Stimulated activated CD8-positive, alpha-beta memory T cell treated with anti-CD3 and anti-CD28 coated beads, Interleukin-4, amount 100 ng/mL, for 4 hours (primary cell): ENCODE measurements around the gene TCEA3.

ENCODE experiments used
- DNase-seq, 2 donors: peaks; one replicate each; pipeline ENCODE4 v3.0.0-alpha.2; 2020; ENCODE audit warnings: low read depth in 2 of 2, low spot score in 1 of 2

TCEA3 gene

DNA sequence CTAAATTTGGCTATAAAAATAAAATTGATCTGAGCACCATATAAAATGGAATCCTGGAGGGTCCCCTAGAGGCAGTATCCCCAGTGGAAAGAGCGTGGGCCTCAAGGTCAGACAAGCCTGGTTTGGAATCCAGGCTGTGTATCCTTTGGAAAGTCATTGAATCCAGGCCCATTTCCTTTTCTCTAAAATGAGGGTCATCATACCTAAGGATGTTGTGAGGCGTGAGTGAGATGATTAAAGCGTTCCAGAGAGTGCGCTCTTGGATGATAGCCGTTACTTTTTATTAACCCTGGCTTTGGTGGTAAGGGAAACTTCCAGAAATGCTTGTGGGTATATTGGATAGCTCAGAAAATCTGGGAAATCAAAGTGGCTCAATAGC, 54.2 kb downstream of the TCEA3 start:
- DNase-seq = no peak

DNA sequence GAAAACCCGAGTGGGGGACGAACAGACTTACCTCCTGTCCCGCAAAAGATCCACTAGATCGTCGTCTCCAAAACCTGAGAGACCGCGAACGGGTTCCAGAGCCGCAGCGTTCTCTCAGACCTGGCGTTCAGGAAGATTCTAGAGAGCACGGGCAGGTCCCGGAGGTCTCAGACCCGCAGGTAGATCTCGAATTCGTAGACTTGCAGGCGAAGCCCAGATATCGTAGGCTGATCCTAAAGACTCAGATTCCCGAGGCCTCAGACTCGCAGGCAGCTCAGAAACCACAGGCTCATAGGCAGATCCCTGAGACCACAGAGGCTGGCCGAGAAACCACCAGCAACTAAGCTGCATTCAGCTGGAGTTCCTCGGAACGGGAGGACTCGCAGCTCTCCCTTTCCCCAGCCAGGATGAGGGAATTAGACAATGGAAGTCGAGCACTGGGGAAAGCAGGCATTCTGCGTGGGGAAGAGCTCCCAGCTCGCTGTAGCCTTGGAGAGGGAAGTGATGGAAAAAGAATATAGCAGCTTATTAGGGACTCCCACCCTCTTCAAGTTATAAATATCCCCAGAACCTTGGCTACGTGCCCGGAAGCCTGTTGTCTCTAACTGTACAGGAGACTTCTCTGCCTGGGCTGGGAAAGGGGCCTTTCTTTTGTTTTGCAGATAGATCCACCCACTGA, 55.1 kb downstream of the TCEA3 start, which contains the start of gene ZNF436:
Gene ZNF436, minus strand, starts transcription at position 502 of the 679 bp plus-strand sequence. CDS start 1,831 bp downstream, outside the sequence.
- no peak for DNase-seq

DNA sequence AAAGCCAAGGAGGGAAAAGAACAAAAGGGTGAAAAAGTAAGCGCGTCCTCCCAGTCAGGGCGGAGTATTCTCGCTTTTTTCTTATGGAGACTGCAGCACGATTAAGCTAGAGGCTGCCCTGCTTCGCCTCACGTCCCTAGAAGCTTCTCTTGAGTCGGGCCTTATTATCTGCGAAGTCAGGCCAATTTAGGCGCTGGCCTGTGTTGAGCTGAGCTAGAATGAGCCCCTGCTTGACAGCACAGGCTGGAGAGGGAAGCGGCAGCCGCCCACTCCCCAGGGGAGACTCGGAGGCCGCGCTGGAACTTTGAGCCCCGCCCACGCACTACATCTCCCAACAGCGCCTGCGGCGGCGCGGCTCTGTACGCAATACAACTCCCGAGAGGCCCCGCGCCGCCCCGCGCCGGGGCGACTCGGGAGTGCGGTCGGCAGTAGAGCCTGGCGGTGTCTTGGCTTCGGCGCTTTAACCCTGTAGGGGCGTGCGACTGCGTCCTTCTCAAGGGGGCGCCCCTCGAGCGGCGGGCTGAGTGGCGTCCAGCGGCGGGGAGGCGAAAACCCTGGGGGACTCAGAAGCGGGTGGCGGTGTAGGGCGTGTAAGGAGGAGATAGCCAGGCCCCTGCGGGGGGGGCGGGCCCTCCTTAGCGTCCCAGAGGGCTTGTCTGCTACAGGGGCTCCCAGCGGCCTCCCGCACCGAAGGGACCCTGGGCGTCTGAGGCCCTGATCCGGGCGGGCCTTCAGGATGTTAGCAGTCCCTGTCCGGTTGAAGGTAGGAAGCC, 55.8 kb downstream of the TCEA3 start:
- peak; percentile 69 to 75 for DNase-seq

DNA sequence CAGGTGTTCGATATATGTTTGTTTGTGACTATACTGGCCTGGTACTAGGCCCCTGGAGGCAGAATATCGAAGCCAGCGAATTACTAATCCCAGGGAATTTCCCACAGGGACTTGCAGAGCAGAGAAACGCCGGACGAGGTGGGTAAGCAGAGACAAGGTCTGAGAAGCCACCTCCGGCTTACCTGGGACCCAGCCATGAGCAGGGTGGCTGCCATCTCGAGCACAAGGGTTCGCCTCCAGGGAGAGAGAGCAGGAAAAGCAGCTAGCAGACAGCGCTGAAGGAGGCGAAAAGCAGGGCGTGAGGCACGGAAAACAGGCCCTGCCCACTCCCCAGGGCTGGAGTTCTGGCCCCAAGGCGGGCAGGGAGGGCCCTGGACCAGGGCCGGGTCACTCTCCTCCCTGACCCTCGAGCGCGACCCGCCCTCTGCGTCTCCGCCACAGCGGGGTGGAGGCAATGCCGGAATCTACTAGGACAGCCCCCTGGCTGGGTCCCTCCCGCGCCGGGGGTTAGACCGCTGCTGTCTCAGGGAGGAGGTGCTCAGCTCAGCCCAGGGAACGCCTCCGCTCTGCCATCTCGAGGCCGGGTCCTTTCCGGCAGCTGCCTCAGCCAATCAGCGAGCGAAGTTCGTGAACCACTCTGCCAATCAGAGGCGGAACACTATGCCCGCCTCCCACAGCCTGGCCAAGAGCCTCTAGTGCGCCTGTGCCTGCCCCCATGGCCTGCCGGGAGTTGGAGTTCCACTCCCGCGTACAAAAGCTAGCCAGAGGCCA, 56.6 kb downstream of the TCEA3 start:
- DNase-seq = peak; percentile 91 to 98

DNA sequence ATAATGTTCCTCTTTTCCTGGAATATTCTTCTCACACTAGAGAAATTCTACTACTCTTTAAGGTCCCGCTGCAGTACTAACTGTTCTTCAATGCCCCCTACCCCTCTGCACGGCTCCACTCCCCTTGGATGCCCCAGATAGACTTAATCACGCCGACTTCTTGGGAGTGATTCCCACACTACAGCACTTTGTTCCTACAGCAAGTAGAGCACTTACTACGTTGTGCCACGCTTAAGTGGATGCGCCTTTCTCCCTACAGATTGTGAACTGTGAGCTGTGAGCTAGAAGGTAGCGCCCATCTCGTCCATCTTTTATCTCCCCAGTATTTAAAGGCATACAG, 57.1 kb downstream of the TCEA3 start:
- no peak for DNase-seq

DNA sequence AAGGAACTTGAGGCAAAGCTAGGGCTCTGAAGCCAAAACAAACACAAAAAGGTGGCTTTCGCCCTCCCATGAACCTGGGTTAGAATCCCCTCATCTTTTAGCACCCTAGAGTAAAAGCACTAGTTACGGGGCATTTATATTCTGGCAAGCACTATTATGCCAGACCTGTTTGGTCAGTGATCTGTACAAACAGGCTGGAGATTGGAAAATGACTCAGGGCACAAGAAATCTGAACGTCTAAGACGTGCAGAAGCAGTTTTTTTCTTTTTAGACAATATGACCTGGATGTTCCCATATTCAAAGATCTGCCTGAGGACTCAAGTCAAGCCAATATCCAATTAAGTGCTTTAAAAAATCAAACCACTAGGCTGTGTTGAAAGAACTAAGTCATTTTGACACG, 58.0 kb downstream of the TCEA3 start:
- DNase-seq = no peak

DNA sequence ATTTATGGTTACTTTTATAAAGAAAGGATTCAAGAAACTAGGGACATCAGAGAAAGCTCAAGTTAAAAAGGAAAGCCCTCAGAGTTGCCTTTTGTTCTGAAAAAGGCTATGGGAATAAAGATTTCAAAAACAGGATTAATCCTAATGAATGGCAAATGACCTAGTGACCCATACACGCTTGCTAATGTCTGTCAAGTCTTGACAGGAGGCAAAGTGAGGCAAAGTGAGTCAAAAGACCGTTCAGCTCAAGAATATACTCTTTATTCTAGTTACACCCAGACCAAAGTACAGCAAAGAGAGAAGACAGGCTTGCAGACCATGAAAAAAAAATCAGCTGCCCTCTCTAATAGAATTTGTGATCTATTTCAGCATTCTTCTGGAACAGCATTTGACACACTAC, 58.4 kb downstream of the TCEA3 start:
- no peak for DNase-seq

DNA sequence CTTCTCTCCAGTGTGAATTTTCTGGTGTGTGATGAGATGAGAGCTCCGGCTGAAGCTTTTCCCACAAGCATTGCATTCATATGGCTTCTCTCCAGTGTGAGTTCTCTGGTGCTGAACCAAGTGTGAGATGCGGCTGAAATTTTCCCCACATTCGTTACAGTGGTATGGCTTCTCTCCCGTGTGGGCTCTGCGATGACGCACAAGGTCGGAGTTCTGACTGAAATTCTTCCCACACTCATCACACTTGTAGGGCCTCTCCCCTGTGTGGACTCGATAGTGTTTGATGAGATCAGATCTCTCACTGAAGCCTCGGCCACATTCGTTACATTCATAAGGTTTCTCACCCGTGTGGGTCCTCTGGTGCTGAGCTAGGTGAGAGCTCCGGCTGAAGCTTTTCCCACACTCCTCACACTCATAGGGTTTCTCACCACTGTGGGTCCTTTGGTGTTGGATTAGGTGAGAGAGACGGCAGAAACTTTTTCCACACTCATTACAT, 62.3 kb downstream of the TCEA3 start:
- DNase-seq = no peak

DNA sequence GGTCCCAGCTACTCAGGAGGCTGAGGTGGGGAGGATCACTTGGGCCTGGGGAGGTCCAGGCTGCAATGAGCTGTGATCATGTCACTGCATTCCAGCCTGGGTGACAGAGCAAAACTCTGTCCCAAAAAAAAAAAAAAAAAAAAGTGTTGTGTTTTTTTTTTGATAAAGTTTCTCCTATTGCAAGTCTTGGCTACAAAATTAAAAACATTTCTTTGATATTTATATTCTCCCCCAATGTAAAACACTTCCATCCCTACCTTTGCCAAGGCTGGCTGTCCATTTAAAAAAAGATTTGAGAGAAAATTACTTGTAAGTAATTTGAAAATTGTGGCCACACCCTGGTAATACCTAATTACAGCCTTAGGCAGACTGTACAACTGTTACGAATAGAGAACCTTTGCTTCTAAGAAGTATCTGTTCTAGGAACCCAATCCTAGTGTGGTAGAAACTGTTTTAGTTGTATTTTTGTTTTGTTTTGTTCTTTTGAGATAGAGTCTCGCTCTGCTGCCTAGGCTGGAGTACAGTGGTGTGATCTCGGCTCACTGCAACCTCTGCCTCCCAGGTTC, 66.2 kb downstream of the TCEA3 start:
- DNase-seq = no peak

DNA sequence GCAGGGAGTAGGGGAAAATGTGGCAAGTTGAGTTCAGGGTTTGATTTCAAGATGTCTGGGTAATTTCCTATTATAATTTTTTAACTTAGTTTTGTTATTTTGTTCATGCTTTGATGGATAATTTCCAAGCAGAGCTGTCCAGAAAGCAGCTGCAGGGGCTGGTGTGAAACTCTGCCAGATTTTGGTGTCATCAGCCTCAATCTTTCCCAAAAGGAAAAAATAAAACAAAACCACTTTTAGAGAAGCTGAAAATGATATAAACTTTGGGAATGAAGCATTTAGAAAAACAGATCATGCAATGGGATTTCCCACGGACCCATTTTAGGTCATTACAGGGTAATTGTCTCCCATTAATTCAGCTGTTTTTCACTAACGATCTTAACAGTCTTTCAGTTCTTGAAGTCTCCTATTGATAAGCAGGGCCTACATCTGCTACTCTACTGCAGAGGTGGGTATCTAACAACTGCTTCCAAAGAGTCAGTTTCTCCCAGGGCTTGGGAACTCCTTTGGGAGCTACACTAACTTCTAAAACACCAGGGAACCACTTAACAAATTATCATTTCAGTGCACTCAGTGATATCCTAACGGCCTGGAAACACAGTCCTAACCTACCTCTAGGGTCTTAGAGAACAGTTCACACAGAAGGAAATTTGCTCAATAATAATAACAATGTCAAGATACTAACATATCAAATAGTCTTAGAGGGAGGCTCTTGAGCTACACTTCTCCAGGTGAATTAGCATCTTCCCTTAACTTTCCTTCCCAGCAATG, 67.2 kb downstream of the TCEA3 start:
- DNase-seq = no peak

DNA sequence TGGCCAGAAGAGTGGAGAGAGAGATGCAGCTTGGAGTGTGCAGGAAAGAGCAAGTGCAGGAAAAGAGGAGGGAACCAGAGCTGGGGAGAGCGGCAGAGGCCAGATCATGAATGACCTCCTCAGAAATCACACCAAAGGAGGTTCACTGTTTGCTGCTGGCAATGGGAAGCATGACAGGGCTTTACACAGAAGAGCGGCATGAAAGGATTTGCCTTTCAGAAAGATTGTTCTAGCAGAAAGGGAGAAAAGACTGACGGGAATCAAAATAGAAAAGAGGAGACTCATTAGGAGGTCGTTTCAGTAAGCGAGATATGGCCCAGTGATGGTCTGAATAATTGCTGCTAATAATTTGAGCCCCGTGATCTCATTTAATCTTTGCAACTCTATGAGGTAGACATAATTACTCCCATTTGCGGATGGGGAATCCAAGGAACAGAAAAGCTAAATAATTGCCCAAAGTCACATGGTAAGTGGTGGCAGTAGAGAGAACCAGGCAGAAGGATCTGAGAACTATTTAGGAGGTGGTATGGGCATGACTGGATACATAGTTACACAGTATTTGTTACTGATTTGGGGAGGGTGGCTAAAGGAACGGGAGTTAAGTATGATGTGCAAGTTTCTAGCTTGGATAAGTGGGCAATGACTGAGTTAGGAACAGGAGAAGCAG, 67.9 kb downstream of the TCEA3 start:
- DNase-seq = no peak

DNA sequence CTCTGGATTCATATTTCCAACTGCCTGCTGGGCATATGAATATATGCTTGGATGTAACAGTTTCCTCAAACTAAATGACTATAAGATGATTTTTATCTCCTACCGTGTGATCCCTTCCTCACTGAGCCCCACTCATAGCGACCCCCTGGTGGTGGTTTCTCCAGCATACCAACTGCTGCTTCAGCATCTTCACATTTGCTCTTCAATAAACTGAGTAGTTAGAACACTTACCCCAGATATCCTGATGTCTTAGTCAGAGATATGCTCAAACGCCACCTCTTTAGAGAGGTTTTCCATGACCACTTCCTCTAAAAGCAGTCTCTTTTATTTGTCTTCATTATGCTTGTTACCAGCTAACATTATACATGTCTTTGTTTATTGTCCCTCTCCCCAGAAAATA, 70.3 kb downstream of the TCEA3 start:
- no peak for DNase-seq

DNA sequence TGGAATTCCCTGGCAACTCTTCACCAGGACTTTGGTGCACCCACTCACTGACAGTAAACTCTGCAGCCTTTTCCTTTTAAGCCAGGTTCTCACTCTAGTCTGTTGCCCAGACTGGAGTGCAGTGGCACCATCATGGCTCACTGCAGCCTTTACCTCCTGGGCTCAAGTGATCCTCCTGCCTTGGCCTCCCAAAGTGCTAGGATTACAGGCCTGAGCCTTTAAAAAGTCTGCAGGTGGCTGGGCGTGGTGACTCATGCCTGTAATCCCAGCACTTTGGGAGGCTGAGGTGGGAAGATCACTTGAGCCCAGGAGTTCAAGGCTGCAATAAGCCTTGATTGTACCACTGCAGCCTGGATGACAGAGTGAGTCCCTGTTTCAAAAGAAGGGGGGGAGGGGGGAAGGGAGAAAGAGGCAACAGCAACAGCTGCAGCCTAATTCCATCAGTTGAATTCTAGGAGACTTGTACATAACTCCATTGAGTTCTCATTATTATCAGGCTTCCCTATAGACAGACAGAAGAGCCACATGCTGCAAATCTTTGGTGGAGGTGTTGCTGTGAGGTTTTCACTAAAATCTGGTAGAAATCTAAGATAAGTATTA, 72.4 kb downstream of the TCEA3 start:
- no peak for DNase-seq

DNA sequence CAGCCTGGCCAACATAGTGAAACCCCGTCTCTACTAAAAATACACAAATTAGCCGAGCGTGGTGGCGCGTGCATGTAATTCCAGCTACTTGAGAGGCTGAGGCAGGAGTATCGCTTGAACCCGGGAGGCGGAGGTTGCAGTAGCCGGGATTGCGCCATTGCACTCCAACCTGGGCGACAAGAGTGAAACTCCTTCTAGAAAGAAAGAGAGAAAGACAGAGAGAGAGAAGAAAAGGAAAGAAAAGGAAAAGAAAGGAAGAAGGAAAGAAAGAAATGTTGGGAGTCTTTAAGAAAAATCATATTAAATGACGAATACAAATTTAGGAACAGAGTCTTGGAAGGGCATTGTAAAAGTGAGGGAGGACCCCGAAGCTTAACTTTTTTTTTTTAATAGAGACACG, 78.6 kb downstream of the TCEA3 start:
- DNase-seq = no peak

DNA sequence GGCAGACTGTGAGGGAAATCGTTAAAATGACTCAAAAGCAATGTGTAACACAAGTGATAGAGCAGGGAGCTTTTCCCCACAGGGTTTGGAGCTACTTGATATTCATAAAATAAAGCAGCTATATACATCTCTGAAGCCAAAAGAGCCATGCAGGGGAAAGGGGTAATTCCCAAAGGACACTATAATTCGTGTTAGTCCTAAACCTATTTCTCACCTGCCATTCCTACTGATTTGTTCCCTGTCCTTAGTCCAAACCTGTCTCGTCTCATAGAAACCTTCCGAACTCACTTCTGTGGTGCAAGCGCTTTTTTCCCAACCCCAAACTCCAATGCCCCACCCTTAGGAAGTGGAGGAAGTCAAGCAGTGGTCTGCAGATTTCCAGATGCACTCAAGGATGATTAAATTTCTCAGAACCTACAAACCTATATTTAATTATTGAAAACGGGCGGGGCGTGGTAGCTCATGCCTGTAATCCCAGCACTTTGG, 79.5 kb downstream of the TCEA3 start:
- no peak for DNase-seq

DNA sequence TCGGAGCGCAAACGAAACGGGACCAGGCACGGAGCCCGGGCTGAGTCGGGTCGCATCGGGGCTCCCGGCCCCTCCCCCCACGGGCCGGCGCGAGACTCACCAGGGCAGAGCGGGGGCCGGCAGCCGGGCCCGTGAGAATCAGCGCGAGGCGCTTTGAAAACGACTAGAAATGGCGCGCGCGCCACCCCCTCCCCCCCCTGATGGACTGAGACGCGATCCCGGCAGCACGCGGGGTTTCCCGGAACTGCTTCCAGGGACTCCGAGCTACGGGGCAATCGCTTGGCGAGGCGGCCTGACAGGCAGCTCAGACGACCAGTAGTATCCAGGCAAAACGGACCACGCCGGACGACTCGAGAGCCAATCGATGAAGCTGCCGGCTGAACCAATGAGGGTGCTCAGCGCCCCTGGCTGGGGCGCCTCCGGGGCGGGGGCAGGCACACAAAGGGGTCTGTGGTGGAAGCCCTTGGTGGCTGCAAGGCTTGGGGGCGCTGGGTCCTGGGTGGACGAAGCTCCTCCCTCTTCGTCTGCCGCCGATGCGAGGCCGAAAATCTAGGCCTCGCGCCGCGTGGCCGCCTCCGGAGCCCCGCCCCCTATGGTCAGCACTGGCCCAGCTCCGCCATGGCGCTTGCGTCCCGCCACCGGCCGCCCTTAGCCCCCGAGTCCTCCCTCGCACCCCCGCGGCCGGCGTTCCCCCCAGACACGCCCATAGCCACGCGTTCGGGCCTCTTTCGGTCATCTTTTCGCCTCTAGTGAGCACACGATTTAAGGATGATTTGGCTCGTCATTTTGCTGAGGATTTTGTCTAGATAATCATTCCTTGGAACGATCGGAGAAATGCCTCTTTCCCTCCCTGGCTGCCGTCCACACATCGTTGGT, 80.2 kb downstream of the TCEA3 start, which contains the start of gene HNRNPR:
Gene HNRNPR, minus strand, starts transcription at position 174 of the 876 bp plus-strand sequence. CDS start 3,276 bp downstream, outside the sequence.
- DNase-seq = peak; percentile 95 to 99

DNA sequence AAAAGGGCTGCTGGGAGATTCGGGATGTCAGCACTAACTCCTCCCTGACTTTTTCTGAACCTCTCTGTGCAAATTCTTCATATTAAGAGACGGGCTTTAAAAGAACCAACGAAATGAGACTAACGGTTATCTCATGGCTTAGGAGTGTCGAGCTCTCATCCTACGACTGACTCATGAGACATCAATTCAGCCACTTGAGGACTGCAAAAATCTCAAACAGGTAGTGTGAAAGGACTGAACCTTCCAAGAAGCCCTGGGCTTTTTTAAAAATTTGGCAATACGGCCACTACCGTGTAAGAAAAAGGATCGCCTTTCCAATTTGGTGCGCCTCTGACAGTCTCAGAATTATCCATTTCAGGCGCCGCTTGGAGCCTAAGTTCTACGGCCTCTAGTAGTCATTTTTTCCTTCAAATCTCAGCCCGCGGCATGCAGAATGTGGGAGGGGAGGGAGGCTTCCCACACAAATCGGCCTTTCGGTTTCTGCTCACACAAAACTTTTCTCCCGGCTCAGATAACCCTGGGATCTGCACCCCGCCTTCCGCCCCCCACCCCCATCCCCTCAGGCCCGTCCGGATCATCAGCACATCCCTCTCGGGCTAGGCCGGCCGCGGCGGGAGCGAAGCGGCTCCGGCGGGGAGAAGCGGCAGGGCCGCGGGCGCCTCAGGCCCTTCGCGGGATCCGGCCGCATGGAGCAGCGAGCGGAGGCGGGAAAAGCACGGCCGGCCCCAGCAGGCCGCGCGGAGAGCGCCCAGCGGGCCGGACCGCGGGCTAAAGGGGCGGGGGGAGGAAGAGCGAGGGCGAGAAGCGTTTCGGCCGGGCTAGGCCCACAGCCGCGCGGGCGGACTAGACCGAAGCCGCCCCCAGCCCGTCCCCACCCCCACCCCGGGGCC, 81.1 kb downstream of the TCEA3 start:
- peak; percentile 27 to 34 for DNase-seq
